HG02840 (cell line): ENCODE results near the gene PTPRT.
"Not testable (repeated sequence)": the region's sequence is repeated elsewhere in the genome, so short reads cannot be mapped to it uniquely, and the experiment has no call there.

Source experiments
- ATAC-seq: cut with Tn5 transposase; IDR thresholded peaks from one replicate; pipeline ENCODE4 v1.9.1; 2021; ENCODE audit warnings: mild to moderate bottlenecking, moderate library complexity, moderate number of reproducible peaks; ENCODE audit not compliant: unreplicated experiment, low FRiP score

Gene PTPRT

DNA sequence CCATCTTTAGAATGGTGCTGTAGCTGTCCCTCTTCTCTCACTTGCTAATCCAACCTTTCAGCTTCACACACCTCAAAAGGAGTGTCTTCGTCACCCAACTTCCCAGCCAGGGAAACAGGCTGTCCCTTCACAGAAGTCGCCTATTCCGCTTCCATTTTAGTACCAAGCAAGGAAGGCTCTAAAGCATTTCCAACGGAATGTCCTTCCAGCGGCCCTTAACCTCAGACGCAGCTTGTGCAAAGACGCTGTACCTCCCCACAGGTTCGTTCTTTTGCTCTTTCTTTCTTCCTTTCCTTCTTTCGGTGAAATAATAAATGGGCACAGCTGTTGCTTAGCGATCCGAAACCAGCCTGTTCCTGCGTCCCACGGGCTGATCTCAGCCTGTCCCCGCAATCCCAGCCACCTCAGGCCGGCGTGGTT is 1.5 kb downstream of the PTPRT start:
- ATAC-seq = no peak

DNA sequence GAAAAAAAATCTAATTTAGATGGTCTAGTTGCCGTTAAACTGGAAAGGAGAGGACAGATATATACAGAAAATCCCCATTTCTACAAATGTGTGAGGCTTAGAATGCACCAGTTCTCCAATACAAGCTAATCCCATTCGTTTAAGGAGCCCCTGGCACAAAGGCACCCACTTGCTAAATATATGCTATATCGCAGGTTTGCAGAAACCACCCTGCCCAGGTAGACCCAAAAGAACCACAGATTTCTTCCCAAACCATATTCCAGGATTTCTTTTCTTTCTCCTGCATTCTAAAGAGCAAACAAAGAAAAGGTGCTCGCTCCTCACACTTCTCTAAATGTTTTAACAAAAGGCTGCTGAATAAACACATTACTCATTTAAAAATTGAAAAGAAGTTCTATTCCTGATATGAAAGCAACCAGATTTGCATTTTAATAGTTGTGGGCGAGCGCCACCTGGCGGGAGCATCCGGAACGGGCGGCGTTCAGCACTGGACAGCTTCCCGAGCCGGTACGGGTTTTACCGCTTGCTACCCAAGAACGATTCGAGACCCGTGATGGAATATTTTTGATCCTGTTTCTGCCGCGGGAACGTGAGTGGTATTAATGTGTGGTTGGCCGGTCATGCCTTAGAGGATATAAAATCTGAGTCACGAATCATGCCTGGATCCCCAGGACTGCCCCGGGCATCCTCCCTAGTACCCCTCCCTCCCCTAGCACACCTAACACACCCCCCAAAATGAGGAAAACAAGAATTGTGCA is 2.1 kb downstream of the PTPRT start:
- no peak for ATAC-seq

DNA sequence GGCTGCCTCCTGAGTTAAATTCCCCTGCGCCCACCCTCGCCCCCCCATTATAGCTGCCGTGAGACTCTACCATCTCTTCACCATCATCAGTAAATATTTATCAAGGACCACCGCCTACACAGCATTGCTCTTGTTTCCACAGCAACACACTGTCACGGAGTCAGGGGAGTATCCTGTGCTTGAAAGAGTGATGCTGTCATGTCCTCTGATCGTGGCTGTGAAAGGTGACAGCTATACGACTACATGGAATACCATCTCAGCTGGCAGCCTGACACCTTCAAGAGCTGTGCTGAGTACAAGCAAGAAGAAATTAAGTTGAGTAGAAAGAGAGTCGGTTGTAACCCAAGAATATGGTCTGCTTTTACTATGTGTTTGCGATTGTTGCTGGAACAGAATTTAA is 3.4 kb downstream of the PTPRT start:
- no peak for ATAC-seq

DNA sequence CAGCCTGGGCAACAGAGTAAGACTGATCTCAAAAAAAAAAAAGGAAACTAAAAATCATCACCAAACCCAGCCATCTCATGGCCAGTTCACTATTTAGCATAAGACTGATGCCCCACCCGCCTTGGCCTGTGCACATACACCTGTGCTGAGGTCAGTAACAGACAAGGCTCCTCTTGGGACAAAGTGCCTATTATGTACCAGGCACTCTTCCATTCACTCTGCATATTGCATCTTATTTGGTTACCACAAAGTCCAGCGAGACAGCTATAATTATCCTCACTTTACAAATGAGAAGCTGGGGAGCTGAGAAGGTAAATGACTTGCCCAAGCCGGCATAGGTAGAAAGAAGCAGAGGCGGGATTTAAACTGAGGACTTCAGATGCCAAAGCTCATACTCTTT is 3.8 kb downstream of the PTPRT start:
- no peak for ATAC-seq

DNA sequence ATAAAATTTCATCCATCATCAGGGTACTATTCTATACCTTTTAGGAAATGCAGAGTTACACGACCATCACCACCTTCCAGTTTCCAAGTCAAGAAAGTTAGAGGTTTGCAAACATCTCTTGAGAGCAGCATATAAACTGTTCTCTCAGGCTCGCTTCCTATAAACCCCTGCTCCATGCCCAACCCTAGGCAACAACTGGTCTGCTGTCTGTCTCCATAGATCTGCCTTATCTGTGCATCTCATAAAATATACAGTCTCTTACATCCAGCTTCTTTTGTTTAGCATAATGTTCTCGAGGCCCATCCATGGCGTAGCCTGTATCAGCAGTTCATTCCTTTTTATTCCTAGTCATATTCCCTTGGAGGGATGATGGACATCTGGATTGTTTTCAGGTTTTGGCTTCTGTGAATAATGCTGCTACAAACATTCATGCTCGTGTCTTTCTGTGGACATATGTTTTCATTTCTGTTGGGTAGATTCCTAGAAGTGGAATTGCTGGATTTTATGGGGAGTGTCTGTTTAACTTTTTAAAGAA is 6.1 kb downstream of the PTPRT start:
- ATAC-seq = no peak

DNA sequence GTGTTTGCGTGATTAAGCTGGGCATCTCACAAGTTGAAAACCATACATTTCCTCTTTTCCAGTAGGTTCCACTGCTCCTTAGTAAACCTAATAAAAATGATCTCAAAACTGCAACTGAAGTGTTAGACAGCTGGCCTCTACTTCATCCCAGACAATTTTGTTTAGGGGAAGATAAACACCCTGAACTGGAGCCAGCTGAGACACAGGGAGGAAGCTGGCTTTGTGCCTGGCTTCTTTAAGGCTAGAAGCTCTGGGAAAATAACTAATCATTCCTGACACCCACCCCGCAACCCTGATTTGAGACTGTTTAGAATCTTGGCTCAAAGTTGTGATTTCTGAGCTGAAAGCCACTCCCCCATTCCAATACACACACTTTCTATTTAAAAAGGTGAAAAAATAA is 11.6 kb downstream of the PTPRT start:
- no peak for ATAC-seq

DNA sequence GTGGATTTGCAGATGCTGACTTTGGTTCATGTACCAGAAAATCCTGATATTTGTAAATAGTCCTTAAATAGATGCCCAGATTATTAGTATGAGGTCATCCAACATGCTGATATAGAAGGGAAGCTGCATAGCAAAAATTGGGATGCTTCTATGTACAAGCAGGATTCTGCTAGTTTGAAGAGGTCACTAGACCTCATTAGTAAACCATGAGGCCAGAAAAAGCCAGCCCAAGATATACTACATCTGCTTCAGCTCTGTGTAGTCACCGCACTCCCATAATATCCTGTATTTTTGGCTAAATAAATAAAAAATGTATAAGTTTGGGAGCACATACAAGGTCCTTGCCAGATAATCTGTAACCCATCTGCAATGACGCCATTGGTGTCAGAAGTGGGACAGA is 13.0 kb downstream of the PTPRT start:
- no peak for ATAC-seq

DNA sequence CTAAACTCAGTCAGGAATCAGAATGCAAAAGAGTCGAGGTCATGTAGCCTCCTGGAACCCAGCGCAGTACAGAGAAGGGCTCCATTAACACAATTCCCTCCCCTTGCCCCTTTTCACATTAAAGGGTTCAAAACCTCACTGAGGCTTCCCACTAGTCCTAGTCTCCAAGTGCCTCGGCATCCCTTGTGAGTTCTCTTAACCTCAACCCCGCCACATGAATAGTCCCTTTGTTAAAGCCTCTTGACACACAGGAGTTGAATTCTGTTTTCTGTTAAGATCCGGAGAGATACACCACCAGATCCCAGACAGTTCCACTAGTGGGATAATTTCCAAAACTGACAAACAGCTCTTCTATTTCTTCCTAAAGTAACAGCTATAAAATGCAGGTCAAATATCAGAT is 17.8 kb downstream of the PTPRT start:
- no peak for ATAC-seq

DNA sequence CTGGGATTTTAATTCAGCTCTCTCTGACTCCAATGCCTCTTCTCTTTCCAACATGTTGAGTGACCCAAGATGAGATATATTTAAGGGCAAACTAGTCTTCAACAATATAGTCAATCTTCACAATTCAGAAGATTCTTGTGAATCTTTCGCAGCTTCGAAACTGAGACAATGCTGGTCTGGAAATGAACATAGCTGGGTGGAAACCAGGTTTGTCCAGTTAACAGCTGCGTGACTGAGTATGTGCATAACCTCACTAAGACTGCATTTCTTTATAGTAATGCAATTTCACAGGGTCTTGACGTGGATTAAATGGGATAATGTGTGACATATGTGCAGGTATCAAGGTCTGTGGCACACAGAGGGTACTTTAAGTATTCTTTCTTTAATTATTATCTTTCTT is 18.9 kb downstream of the PTPRT start:
- ATAC-seq = no peak

DNA sequence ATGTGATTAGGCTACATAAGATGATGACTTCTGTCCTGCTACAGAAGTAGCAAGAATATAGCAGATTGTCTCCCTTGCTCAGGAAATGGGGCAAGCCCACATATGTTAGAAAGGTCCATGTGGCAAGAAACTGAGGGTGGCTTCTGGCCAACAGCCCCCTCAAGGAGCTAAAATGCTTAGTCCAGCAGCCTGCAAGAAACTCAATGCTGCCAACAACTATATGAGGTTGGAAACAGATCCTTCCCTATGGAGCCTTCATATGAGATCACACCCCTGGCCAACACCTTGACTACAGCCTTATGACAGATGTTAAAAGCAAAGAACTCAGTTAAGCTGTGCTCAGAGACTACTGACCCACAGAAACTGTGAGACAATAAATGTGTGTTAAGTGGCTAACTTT is 22.1 kb downstream of the PTPRT start:
- no peak for ATAC-seq

DNA sequence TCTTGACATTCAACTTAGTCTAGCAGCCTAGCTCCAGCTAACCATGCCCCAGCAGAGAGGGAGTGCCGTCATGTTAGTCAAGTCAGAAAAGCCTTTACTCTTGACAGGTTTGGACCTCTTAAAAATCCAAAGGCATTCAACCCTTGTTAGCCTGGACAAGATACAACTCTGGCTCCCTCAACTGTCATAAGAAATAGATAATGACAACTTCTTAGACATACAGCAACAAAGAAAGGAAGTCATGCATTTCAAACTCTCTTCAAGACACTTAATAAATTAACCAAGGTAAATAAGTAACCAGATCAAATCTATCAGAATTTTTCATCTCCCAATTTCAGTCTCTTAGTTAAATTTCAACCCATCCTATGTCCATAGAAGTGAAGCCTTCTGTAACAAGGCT is 22.7 kb downstream of the PTPRT start:
- ATAC-seq = no peak

DNA sequence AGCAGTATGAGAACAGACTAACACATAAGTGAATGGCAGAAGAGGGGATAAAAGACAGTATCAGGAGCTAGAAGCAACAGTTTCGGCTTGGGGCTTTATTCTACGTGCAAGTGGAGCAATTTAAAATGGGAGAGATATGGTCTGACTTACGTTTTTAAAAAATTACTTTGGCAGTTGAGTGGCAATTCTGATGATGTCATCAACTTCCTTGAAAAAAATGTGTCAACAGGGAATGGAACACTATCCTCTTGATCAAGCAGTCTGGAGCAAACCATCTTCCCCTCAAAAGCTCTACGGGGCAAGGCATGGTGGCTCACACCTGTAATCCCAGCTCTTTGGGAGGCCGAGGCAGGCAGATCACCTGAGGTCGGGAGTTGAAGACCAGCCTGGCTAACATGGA is 24.1 kb downstream of the PTPRT start:
- ATAC-seq = no peak

DNA sequence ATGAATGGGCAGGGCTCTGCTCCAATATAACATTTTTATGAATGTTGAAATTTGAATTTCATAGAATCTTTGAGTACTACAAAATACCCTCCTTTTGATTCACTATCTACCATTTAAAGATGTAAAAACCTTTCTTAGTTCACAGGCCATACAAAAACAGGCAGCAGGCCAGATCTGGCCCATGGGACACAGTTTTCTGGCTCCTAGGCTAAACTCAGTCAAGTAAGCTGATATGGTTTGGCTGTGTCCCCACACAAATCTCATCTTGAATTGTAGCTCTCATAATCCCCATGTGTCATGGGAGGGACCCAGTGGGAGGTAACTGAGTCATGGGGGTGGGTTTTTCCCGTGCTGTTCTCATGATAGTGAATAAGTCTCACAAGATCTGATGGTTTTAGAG is 25.0 kb downstream of the PTPRT start:
- ATAC-seq = not testable (repeated sequence)

DNA sequence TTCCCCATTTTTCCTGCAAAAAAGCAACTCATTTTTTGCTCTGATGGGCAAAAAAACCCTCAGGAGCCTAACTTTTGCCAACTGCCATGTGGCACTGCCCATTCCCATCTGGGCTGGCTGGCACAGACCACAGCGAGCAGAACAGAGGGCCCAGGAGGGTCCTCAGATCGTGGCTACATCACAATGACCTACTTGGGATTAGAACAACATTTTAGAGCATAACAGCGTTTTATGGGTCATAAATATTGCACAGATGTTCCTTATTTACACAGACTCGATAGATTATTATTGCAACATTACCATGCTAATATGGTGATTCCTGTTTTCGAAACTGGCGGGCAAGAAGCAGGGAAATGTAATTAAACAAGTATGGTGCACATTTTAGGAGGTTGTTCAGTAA is 28.0 kb downstream of the PTPRT start:
- ATAC-seq = no peak

DNA sequence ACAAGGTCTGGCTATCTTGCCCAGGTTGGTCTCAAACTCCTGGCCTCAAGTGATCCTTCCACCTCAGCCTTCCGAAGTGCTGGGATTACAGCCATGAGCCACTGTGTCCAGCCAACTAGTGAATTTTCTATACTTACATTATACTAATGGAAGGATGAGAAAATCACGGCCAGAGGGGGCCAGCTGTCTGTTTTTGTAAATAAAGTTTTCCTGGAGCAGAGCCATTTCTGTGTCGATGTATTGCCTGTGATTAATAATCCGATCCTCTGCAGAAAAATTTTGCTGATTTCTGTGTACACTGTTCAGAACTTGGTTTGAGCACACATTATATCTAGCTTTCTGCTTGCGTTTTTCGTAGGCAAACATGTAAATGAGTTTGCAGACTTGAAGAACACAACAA is 28.8 kb downstream of the PTPRT start:
- ATAC-seq = no peak

DNA sequence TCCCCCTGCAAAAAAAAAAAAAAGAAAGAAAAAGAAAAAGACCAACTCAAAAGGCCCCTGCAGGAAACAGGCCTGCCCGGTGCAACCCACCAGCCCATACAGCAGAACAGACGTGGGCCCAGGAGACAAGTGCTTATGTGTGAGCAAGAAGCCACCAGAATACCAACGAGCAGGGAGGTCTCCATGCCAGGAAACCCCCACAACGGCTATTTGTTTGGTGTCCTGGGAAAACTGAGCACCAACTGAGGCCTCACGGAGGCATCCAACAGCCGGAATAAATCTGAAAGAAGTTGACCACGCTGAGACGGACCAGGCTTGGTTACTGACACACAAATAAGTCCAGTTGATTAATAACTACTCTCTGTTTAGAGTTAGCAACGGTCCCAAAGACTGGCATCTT is 29.7 kb downstream of the PTPRT start:
- ATAC-seq = no peak

DNA sequence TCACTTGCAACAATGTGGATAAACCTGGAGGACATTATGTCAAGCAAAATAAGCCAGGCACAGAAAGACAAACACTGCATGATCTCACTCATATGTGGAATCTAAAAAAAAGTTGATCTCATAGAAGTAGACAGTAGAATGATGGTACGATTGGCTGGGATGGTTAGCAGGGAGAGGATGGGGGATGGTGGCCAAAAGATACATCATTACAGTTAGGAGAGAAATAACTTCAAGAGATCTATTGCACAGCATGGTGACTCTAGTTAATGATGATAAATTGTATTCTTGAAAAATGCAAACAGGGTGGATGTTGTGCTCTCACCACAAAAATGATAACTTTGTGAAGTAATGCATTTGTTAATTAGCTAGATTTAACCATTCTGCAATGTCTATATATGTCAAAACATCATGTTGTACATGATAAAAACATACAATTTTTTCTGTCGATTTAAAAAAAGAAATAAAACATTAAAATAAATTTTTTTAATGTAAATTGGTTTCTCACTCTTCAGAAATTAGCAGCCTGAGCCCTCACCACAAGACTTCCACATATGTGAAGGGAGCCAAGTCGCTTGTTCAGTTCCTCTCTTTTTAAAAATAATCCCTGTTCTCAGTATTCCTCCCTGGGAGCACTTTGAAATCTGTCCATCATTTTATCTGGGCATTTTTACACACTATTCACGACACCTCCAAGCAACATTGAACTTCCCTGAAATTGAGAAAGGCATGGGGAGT is 34.2 kb downstream of the PTPRT start:
- no peak for ATAC-seq

DNA sequence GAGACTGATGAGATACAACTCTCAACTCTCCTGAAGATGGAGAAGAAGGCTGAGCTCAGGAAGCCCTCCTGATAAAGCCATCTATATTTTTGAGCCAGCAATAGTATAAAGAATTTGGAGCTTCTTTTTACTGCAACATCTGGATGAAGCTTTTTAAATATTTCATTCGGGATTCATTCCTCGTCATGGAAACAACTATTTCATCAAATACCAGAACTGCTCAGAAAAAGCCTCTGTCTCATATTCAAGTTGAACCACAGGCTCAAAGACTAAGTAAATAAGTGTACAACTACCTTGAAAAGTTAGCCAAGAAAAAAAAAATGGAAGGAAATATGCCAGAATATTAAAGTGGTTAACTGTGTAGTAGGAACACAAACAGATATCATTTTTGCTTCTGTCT is 37.8 kb downstream of the PTPRT start:
- ATAC-seq = no peak

DNA sequence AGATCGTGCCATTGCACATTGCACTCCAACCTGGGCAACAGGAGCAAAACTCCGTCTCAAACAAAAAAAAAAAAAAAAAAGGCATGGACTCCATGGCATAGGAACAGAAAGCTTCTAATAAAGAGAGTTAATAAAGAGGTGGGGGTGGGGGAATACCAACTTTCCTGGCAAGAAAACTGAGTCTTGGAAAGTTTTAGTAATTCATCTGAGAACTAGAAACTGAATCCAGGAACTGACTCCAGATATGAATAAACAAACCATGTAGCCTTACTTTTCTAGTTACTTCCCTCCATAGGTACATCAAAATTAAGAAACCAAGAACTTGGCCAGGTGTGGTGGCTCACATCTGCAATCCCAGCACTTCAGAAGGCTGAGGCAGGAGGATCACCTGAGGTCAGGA is 38.5 kb downstream of the PTPRT start:
- ATAC-seq = no peak

DNA sequence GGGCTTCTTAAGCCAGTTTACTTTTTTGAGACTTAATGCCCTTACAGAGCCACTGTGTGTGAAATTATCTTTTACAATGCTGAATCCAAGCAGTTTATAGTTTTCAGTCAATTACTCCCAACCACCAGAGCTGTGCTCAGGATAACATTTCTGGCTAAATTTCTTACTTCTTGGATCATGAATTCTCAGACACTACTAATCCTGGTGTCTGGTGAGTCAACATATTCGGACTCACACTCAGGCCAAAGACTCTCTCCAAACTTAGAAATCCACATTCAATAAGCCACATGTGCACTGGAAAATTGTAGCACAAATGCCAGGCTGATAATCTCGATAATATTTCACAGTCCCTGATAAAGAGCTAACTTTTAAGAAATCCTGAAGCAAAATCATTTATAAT is 49.0 kb downstream of the PTPRT start:
- no peak for ATAC-seq

DNA sequence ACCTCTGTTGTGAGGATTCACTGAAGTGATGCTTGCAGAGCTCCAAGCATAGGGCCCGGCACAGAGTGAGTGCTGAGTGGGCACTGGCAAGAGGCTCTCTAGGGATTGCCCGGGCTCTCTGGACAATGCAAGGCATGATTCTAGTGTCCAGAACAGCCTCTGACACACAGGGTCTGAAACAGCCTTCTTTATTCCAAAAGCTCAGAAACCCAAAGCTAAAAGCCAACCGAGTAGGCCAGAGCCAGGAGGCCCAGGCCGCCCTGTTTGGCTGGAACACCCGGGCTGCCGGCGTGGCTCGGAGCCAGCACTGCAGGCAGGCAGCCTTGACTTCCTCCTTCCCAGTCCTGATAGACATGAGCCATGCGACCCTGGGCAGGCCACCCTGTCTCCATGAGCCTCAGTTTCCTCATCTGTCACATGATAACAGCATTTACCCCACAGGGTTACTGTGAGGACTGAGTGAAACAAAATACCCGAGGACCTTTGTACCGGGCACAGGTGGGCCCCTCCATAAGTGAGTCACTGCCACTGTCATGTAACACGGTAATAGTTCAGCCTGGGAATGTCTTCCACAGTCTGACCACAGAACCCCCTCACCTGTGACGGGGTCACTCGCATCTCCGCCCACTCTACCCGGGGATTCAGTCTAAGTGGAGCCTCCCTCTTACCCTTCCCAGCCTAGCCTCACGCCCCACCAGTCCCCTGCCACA is 51.5 kb downstream of the PTPRT start:
- ATAC-seq = no peak
